ENCODE data around the gene TMEM175.
A peak's percentile ranks its signal among the peaks of the same experiment; 100 is the strongest.
"Not testable (repeated sequence)": the region's sequence is repeated elsewhere in the genome, so short reads cannot be mapped to it uniquely, and the experiment has no call there.

Gene TMEM175

DNA sequence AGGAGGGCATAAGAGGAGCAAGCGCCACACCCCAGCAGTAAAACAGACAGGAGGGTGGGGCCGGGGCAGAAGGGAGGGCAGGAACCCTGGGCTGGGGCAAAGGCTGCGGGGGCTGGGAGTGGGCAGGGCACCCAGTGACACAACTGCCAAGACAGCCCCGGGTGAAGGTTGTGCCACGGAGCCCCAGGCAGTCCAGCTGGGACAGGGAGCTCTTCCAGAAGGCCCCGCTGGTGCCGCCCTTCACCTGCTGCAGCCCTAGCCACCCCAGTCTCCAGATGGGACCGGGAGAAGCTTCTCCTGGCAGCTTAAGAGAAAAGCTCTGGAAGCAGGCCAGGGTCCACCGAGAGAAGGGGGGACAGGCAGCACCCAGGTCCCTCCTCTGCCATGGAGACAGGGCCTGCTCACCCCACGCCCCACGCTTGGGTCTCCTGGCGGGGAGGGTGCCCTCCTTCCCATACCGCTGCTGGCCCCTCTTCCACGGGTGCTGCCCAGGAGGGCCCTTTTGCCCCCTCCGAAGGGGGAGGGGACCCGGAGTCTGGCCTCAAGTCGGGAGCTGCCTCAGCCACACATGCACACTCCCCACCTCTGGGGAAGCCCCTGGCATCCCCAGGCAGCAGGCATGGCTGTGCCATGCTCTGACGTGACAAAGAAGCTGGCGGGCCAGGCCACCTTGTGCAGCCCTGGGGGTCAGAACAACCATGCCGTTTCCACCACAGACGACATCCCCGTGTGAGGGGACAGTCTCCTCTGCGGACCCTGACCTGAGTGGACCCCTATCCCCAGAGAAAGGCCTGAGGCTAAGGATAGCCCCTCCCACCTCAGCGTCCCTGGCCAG, 39.6 kb downstream of the TMEM175 start:
- ATAC-seq = no peak
- Mint-ChIP-seq H3K4me3 (peak overlapping the region; percentile 52), H3K27ac (no peak overlapping the region), H3K9me3 (no peaks in the 10 kb centered on the region), H3K36me3 (no peaks in the 10 kb centered on the region), H3K4me1 (peaks cover 20% of the 10 kb centered on the region)
- DNase-seq (ENCODE audit: low spot score in 2 of 2) = no peak

DNA sequence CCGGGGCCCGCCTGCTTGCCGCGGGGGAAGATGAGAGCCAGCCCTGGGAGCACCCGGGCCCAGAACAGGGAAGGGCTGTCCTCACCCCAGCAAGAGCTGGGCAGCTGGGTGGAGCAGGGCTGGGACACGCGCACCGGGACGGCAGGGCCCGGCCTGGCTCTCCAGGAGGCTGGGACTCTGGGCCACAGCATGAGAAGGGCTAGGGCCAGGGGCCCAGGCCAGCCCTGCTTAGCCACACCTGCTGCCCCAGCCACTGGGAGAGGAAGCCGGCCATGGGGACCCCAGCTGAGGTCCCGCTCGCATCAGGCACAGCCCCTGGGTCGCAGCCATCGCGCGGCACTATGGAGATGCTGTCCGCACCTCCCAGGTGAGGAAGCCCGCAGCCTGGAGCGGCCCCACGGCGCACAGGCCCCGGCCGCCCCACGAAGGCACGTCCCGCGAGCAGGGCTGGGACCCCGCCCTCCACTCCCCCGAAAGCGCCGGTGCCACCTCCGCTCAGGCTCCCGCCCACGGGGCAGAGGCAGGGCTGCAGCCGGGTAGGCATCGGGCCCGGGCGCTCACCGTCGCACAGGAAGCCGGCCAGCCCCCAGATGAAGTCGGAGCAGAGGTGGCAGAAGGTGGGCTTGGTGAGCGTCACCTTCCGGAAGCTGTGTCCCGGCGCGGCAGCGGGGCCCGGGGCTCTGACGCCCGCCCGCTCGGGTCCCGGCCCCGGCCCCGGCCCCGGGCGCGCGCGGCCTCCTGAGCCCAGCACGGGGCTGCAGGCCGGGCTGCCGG, 40.6 kb downstream of the TMEM175 start:
- Mint-ChIP-seq H3K4me1 (peaks cover 20% of the 10 kb centered on the region), H3K4me3 (peak overlapping the region; percentile 52), H3K27ac (no peak overlapping the region), H3K9me3 (no peaks in the 10 kb centered on the region), H3K36me3 (no peaks in the 10 kb centered on the region)
- peak; percentile 59 for ATAC-seq
- DNase-seq (ENCODE audit: low spot score in 2 of 2) = peak; percentile 36 to 77

DNA sequence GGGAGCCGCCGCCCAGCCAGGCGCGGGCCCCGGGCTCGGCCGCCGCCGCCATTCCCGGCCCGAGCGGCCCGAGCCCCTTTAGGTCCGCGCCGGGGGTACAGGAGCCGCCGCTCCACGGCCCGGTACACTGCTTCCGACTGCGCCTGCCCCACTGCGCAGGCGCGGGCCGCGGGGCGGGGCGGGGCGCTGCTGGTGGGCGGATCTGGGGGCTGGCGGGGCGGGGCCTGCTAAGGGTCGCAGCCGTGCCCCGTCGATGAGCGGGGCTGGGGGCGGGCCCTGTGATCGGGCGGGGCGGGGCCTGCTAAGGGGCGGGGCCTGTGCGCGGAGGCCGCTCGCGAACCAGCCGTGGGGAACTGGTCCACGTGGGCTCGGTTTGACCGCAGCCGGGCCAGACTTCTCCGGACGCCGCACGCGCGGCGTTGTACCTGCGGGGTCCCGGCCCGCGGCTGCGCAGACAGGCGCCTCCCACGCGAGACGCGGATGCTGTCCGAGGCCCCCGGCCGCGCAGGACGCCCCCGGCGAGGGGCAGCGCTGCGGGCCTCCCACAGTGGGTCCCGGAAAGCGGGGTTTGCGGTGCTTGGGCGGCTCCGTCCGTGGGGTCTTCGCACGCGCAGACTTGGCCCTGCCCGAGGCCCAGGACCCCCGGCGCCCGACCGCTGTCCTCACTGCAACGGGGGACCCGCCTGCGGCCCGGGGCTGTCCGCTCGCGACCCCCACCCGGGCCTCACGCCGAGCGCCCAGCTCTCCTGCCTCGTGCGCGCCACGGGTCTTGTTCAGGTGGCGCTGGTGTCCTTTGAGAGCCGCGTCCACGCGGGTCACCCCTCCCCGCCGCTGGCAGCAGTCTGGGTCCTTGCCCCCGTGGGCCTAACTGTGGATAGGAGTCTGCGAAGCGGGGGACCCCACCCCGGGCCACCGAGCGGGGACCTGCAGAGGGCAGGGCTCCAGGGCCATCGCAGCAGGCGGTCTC, 41.5 kb downstream of the TMEM175 start, which contains the start of gene DGKQ:
DGKQ (minus strand) TSS at position 139 of the 967 bp plus-strand sequence; CDS start at position 52, 87 bp downstream.
- DNase-seq (ENCODE audit: low spot score in 2 of 2) = peak; percentile 86 to 87
- H3K4me3 Mint-ChIP-seq = peak within 1 kb of the TSS; percentile 52
- no peaks in the 10 kb centered on the region for H3K36me3 Mint-ChIP-seq
- H3K9me3 Mint-ChIP-seq = no peaks in the 10 kb centered on the region
- H3K4me1 Mint-ChIP-seq = peaks cover 20% of the 10 kb centered on the region
- no peak within 1 kb of the TSS for H3K27ac Mint-ChIP-seq
- peak; percentile 82 for ATAC-seq

DNA sequence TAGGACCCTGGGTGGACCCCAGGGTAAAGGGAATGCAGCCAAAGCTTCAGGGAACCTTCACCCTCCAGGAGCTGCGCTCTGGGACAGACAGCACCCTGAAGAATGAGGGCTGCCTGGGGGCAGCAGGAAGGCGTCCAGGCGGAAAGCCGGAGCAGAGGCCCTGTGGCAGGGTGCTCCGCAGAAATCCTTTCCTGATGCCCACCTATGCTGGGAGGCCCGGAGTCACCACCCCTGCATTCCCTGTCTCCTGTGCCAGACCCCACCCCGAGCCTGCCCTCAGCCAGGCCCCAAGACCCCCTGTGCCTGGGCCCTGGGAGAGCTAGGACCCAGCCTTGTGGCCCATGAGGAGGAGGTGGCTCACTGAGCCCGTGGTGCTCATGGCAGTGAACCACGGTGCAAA, 42.4 kb downstream of the TMEM175 start:
- no peak for ATAC-seq

DNA sequence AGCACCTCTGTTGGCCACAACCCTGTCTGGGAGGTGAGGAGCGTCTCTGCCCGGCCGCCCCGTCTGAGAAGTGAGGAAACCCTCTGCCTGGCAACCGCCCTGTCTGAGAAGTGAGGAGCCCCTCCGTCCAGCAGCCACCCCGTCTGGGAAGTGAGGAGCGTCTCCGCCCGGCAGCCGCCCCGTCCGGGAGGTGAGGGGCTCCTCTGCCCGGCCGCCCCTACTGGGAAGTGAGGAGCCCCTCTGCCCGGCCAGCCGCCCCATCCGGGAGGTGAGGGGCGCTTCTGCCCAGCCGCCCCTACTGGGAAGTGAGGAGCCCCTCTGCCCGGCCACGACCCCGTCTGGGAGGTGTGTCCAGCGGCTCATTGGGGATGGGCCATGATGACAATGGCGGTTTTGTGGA, 43.8 kb downstream of the TMEM175 start:
- H3K36me3 Mint-ChIP-seq; H3K9me3 Mint-ChIP-seq; DNase-seq (ENCODE audit: low spot score in 2 of 2); ATAC-seq; H3K4me3 Mint-ChIP-seq; H3K27ac Mint-ChIP-seq; H3K4me1 Mint-ChIP-seq: not testable (repeated sequence)

More for the DNA sequence above, 42.4 kb downstream of the TMEM175 start:
- no peak for DNase-seq (ENCODE audit: low spot score in 2 of 2)
- Mint-ChIP-seq H3K4me3 (no peak overlapping the region), H3K36me3 (no peaks in the 10 kb centered on the region), H3K9me3 (no peaks in the 10 kb centered on the region), H3K4me1 (peaks cover 20% of the 10 kb centered on the region), H3K27ac (no peak overlapping the region)

DNA sequence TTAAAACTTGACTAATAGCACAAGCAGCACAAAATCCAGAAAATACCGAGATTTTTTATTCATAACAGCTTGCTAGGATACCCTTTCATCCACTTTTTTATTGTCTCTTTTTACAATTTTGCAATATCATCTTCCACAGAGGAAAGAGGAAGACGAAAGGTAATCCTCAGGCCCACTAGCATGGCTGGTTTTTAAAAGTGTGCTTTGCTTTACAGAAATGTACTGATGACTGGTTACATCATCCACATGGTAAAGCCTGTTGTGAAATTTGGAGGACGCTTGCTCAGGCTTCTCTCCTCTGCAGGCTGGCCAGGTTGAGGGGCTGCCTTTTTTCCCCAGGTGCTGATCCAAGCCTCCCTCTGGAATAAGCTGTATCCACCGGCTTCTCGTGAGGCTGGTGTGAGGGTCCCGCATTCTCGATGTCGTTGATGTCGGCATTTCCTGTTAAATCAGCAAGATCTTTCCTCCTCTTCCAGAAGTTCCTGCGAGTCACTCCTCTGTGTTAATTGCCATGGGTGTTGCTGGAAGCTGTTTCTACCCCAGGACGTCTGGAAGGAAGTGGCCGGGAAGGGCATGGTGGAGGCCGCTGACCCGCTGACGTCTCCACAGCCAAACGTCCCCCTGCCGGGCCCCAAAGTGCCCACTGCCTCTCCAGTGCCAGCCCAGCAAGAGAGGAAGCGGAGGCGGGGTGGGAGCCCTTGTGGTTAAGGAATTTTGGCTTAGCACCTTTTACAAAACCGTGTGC, 46.9 kb downstream of the TMEM175 start:
- DNase-seq (ENCODE audit: low spot score in 2 of 2) = no peak
- Mint-ChIP-seq H3K9me3 (no peaks in the 10 kb centered on the region), H3K4me1 (no peaks in the 10 kb centered on the region), H3K36me3 (no peaks in the 10 kb centered on the region), H3K27ac (no peak overlapping the region), H3K4me3 (no peak overlapping the region)
- no peak for ATAC-seq

DNA sequence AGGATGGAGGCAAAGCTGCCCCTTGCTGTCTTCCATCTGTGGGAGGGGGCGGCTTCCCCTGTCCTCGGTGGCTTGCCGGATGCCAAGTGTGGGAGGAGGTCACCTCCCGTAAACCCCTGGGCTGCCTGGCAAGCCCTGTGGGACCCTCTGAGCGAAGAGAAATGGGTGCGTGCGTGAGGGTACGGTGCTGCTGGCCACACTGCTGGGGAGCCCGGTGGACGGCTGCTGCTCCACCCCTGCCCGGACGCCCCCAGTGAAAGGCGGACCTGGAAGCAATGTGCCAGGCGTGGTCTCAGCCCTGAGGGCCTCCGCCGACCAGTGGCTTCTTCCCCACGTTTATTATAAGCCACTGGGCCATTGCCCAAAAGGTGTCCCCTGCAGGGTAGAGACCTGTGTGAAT, 50.0 kb downstream of the TMEM175 start:
- DNase-seq (ENCODE audit: low spot score in 2 of 2) (no peak), ATAC-seq (no peak)
- Mint-ChIP-seq H3K9me3 (no peaks in the 10 kb centered on the region), H3K27ac (no peak overlapping the region), H3K36me3 (no peaks in the 10 kb centered on the region), H3K4me3 (no peak overlapping the region), H3K4me1 (peaks cover 10% of the 10 kb centered on the region)

DNA sequence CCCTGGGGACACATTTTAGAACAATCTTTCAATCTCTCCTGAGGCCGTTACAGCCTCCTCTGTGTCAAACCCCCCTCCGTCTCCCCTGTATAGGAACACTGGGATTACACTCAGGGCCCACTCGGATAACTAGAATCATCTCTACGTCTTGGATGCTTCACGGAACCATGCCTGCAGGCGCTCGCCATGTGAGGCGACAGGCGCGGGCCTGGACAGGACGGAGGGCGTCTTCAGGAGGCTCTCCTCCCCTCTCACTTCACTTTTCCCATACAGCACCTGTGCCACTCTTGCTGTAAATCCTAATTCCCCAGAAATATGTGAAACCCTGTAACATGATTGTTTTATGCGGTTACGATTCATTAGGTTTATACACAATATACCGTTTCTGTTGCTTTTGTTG, 50.6 kb downstream of the TMEM175 start:
- no peak for ATAC-seq
- Mint-ChIP-seq H3K4me3 (no peak overlapping the region), H3K36me3 (no peaks in the 10 kb centered on the region), H3K9me3 (no peaks in the 10 kb centered on the region), H3K27ac (no peak overlapping the region), H3K4me1 (peaks cover 14% of the 10 kb centered on the region)
- DNase-seq (ENCODE audit: low spot score in 2 of 2) = no peak

DNA sequence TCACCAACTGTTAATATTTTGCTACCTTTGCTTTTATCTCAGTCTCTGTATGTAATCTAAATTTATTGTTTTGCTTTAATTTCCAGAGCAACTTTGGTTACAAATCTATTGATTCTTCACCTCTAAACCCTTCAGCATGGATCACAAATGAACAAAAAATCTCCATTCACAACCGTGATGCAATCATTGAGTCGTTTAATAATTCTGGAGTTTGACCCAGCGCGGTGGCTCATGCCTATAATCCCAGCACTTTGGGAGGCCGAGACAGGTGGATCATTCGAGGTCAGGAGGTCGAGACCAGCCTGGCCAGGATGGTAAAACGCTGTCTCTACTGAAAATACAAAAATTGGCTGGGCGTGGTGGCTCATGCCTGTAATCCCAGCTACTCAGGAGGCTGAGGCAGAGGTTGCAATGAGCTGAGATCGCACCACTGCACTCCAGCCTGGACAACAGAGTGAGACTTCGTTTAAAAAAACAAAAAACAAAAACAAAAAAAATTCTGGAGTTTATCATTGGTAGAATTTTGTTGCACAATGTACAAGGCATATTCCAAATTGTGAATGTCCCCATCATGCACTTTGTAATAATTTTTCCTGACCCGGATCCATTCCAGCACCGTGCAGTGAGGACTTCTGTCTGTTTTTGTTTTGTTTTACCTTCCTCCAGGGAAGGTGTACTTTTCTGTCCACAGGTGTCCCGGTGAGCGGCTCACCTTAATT, 52.2 kb downstream of the TMEM175 start:
- Mint-ChIP-seq H3K27ac (no peak overlapping the region), H3K9me3 (no peaks in the 10 kb centered on the region)

DNA sequence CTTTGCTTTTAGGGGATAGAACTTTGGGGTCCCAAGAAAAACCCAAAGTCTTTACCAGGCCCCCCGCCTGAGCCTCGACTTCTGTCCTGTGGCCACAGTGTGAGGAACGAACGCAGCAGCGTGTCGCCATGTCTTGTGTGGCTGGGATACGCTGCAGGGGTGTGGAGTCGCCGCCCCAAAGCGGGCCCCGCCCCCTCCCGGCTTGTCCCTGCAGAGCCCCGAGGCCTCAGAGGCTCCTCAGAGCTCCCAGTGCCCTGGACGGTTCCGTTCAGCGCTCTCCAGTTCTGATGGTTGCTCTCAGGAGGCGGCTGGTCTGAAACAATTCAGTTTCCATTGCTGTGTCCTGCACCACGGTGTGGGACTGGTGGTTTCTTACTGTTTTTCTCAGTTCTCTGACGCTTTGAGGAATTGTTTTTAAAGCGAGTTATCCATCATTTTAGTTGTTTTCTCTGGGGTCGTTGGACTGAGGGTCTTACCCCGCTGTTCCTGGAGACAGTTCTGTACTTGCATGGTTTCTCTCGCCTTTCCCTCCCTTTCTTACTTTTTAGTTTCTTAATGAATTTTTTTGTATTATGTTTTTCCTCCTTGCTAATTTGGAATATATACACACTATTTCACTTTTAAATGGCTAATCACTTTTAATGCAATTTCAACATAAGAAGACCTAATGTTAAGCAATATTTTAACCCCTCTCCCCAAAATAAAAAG, 53.0 kb downstream of the TMEM175 start:
- Mint-ChIP-seq H3K4me3 (peak overlapping the region; percentile 79), H3K36me3 (no peaks in the 10 kb centered on the region), H3K4me1 (peaks cover 20% of the 10 kb centered on the region), H3K27ac (no peak overlapping the region), H3K9me3 (no peaks in the 10 kb centered on the region)
- ATAC-seq = peak; percentile 56
- peak; percentile 48 to 74 for DNase-seq (ENCODE audit: low spot score in 2 of 2)

More for the DNA sequence above, 52.2 kb downstream of the TMEM175 start:
- H3K36me3 Mint-ChIP-seq = no peaks in the 10 kb centered on the region
- H3K4me1 Mint-ChIP-seq = peaks cover 20% of the 10 kb centered on the region
- no peak for DNase-seq (ENCODE audit: low spot score in 2 of 2)
- H3K4me3 Mint-ChIP-seq = peak overlapping the region; percentile 79
- no peak for ATAC-seq

DNA sequence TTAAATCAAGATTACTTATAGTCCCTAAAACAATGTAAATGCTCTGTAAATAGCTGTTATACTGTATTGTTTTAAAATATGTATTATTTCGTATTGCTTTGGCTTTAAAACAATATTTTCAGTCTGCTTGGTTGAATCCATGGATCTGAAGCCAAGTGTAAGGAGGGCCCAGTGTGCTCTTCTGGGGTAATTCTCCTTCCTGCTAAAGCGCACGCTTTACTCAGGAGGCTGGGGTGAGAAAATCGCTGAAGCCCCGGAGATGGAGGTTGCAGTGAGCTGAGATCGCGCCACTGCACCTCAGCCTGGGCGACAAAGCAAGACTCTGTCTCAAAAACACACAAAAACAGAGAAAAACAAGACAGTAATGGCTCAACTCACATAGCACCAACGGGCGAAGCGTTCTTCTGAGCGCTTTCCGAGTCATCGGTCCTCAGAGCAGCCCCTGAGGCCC, 54.2 kb downstream of the TMEM175 start:
- DNase-seq (ENCODE audit: low spot score in 2 of 2) (no peak), ATAC-seq (peak; percentile 42)
- H3K4me1 Mint-ChIP-seq = peaks cover 20% of the 10 kb centered on the region
- peak overlapping the region; percentile 84 for H3K27ac Mint-ChIP-seq
- H3K36me3 Mint-ChIP-seq = no peaks in the 10 kb centered on the region
- peak overlapping the region; percentile 79 for H3K4me3 Mint-ChIP-seq
- no peaks in the 10 kb centered on the region for H3K9me3 Mint-ChIP-seq

DNA sequence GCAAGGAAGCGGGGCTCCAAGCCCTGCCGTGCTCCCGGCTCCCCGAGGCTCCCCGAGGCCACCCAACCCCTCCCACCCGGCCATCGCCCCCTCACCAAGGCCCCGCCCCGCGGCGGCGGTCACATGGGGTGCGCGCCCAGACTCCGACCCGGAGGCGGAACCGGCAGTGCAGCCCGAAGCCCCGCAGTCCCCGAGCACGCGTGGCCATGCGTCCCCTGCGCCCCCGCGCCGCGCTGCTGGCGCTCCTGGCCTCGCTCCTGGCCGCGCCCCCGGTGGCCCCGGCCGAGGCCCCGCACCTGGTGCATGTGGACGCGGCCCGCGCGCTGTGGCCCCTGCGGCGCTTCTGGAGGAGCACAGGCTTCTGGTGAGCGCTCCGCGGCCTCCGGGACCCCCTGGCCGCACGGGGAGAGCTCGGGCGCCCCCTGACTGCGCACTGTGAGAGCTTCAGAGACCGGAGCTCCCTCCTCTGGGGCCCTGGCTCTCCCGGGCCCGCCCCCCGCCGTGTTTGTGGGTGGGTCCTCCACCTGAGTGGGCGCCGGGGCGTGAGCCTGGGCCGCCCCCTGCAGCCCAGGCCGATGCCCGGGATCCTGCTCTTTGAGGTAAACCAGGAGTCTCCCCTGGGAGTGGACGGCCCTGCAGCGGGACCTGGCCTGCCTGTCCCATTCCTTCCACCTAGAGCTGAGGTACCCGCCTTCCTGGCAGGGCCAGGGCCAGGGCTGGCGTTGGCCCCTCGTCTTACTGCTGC, 54.8 kb downstream of the TMEM175 start, which contains the start of gene IDUA:
IDUA (plus strand) TSS at position 166 of the 745 bp plus-strand sequence; CDS start at position 207, 41 bp downstream.
- Mint-ChIP-seq H3K9me3 (no peaks in the 10 kb centered on the region), H3K4me1 (peaks cover 20% of the 10 kb centered on the region), H3K4me3 (peak within 1 kb of the TSS; percentile 79), H3K36me3 (no peaks in the 10 kb centered on the region), H3K27ac (peak within 1 kb of the TSS; percentile 84)
- DNase-seq (ENCODE audit: low spot score in 2 of 2) = peak; percentile 78 to 91
- ATAC-seq = peak; percentile 87

Measured in stimulated activated effector memory CD8-positive, alpha-beta T cell treated with anti-CD3 and anti-CD28 coated beads, Interleukin-12 subunit alpha, Interleukin-12 subunit beta, amount 100 ng/mL, for 72 hours (primary cell).